PC-9 (cell line): ENCODE measurements around the gene PRLR. TPM values are rescaled to one million over a fixed set of nuclear protein-coding genes. Genes with fewer than 3 reads are reported as not detected.

Source experiments
- BruUV-seq: library from RNA; stranded (reverse); fragments of 400-500 nt; replicated peaks from 2 replicates; lab custom pipeline; 2021; lab: Mats Ljungman, UMichigan
- CTCF ChIA-PET: fragments of 300-600 bp; sonication (Branson Sonifier 250); formaldehyde crosslinking; loops from one replicate; lab custom pipeline; 2022; ENCODE audit warnings: antibody characterized with exemption; lab: Charles Lee
- POLR2A ChIA-PET: fragments of 300-600 bp; sonication (Branson Sonifier 250); formaldehyde crosslinking; loops from one replicate; lab custom pipeline; 2022; ENCODE audit warnings: antibody characterized with exemption; ENCODE audit not compliant: unreplicated experiment; lab: Charles Lee
- DNase-seq, 2 experiments: peaks; one replicate each; pipeline versions ENCODE4 v3.0.0 to v3.0.0-alpha.2; 2015 to 2022; ENCODE audit warnings: mixed read lengths in 1 of 2
- H2AFZ ChIP-seq: fragments of 200-600 bp; sonication (generic); 2 replicates; pipeline ENCODE4 v1.8.1; 2017; ENCODE audit warnings: antibody characterized with exemption
- H3F3A ChIP-seq: fragments of 200-600 bp; sonication (generic); 2 replicates; pipeline ENCODE4 v1.8.1; 2017; ENCODE audit warnings: antibody characterized with exemption, mild to moderate bottlenecking, low read depth; ENCODE audit not compliant: insufficient read depth
- H3K27ac ChIP-seq: fragments of 200-600 bp; sonication (generic); 2 replicates; pipeline ENCODE4 v1.6.1; 2016; ENCODE audit warnings: mixed run types
- H3K27me3 ChIP-seq: fragments of 200-600 bp; sonication (generic); 2 replicates; pipeline ENCODE4 v1.6.1; 2016; ENCODE audit warnings: low read depth, mixed run types; ENCODE audit not compliant: insufficient read depth
- H3K36me3 ChIP-seq: fragments of 200-600 bp; sonication (generic); 2 replicates; pipeline ENCODE4 v1.6.1; 2016; ENCODE audit warnings: low read depth, mixed run types
- H3K4me1 ChIP-seq: fragments of 200-600 bp; sonication (generic); replicated peaks from 2 replicates; pipeline ENCODE4 v1.6.1; 2016; ENCODE audit warnings: mixed run types; ENCODE audit not compliant: insufficient read depth
- H3K4me2 ChIP-seq: fragments of 200-600 bp; sonication (generic); 2 replicates; pipeline ENCODE4 v1.6.1; 2017; ENCODE audit warnings: mixed run types
- H3K4me3 ChIP-seq: fragments of 200-600 bp; sonication (generic); 2 replicates; pipeline ENCODE4 v1.6.1; 2016; ENCODE audit warnings: mixed run types
- H3K79me2 ChIP-seq: fragments of 200-600 bp; sonication (generic); 2 replicates; pipeline ENCODE4 v1.6.1; 2017; ENCODE audit warnings: low read depth, mixed run types
- H3K9me2 ChIP-seq: fragments of 200-600 bp; sonication (generic); 2 replicates; pipeline ENCODE4 v1.8.1; 2017; ENCODE audit warnings: mild to moderate bottlenecking; ENCODE audit not compliant: insufficient read depth
- H3K9me3 ChIP-seq: fragments of 200-600 bp; sonication (generic); 2 replicates; pipeline ENCODE4 v1.8.1; 2016; ENCODE audit warnings: low read depth; ENCODE audit not compliant: insufficient read depth
- H4K20me1 ChIP-seq: fragments of 200-600 bp; sonication (generic); 2 replicates; pipeline ENCODE4 v1.8.1; 2017; ENCODE audit not compliant: insufficient read depth
- EZH2 ChIP-seq: fragments of 200-600 bp; sonication (generic); IDR thresholded peaks from 2 replicates; pipeline ENCODE4 v1.8.0; 2017; ENCODE audit warnings: antibody characterized with exemption, low read depth
- intact Hi-C: fragments of 100-400 bp; cut with micrococcal nuclease; formaldehyde crosslinking; loops from one replicate; pipeline ENCODE4 v1.10.0; 2022; ENCODE audit not compliant: unreplicated experiment
- total RNA-seq: library from RNA; stranded (reverse); gene quantifications from 2 replicates; pipeline ENCODE4 v1.2.3, GENCODE V29; 2021
- TF ChIP-seq, protein P1 (sequence below): fragments of 200-600 bp; sonication (generic); conservative IDR thresholded peaks from 2 replicates; pipeline ENCODE4 v1.6.1; 2017; ENCODE audit warnings: mixed run types, antibody characterized with exemption, mild to moderate bottlenecking, moderate library complexity

Gene PRLR
- total RNA-seq, 1 experiment from 2014 or later = not detected

DNA sequence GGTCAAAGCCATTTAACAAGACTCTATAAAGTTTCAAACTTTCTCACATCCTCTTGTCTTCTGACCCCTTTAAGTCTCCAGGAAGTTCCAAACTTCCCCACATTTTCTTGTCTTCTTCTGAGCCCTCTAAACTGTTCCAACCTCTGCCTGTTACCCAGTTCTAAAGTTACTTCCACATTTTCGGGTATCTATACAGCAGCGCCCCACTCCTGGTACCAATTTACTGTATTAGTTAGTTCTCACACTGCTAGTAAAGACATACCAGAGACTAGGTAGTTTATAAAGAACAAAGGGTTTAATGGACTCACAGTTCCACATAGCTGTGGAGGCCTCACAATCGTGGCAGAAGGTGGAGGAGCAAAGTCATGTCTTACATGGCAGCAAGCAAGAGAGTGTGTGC is 23.3 kb upstream of the PRLR start:
- no peaks in the 10 kb centered on the region for H4K20me1 ChIP-seq
- intact Hi-C loops = no loop called here
- CTCF ChIA-PET = no interaction called here
- H3K9me3 ChIP-seq = peaks cover 6% of the 10 kb centered on the region; the same call in 1 of the 2 replicates
- no peaks in the 10 kb centered on the region for H3K4me1 ChIP-seq
- no peaks in the 10 kb centered on the region for H3K36me3 ChIP-seq
- no peak overlapping the region for H3K4me3 ChIP-seq
- H3K79me2 ChIP-seq = no peaks in the 10 kb centered on the region
- H3K4me2 ChIP-seq = no peak overlapping the region
- H3F3A ChIP-seq = no peaks in the 10 kb centered on the region
- no peaks in the 10 kb centered on the region for H3K27me3 ChIP-seq
- no peak for DNase-seq
- BruUV-seq = no TSS peak
- no peak overlapping the region for H3K27ac ChIP-seq
- H3K9me2 ChIP-seq = no peaks in the 10 kb centered on the region
- TF ChIP-seq, protein P1, sequence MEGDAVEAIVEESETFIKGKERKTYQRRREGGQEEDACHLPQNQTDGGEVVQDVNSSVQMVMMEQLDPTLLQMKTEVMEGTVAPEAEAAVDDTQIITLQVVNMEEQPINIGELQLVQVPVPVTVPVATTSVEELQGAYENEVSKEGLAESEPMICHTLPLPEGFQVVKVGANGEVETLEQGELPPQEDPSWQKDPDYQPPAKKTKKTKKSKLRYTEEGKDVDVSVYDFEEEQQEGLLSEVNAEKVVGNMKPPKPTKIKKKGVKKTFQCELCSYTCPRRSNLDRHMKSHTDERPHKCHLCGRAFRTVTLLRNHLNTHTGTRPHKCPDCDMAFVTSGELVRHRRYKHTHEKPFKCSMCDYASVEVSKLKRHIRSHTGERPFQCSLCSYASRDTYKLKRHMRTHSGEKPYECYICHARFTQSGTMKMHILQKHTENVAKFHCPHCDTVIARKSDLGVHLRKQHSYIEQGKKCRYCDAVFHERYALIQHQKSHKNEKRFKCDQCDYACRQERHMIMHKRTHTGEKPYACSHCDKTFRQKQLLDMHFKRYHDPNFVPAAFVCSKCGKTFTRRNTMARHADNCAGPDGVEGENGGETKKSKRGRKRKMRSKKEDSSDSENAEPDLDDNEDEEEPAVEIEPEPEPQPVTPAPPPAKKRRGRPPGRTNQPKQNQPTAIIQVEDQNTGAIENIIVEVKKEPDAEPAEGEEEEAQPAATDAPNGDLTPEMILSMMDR = no peak
- TF ChIP-seq EZH2 = no peak
- POLR2A ChIA-PET = no interaction called here
- no peak overlapping the region for H2AFZ ChIP-seq

DNA sequence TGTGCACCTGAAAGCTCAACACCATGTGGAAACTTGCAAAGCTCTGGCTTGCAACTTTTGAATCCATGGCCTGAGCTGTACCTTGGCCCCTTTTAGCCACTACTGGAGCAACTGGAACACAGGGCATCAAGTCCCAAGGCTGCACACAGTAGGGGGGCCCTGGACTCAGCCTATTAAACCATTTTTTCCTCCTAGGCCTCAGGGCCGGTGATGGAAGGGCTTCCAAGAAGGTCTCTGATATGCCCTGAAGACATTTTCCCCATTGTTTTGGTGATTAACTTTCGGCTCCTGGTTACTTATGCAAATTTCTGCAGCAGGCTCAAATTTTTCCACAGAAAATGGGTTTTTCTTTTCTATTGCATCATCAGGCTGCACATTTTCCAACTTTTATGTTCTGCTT is 22.7 kb upstream of the PRLR start:
- H3K4me3 ChIP-seq = no peak overlapping the region
- no peaks in the 10 kb centered on the region for H3K4me1 ChIP-seq
- H3K9me3 ChIP-seq = peaks cover 6% of the 10 kb centered on the region; the same call in 1 of the 2 replicates
- no peak overlapping the region for H3K27ac ChIP-seq
- DNase-seq = no peak
- no peaks in the 10 kb centered on the region for H4K20me1 ChIP-seq
- no peak overlapping the region for H2AFZ ChIP-seq
- H3K4me2 ChIP-seq = no peak overlapping the region
- H3K36me3 ChIP-seq = no peaks in the 10 kb centered on the region
- BruUV-seq = no TSS peak
- intact Hi-C loops = no loop called here
- no peaks in the 10 kb centered on the region for H3K9me2 ChIP-seq
- ChIA-PET POLR2A (no interaction called here), CTCF (no interaction called here)
- H3K27me3 ChIP-seq = no peaks in the 10 kb centered on the region
- TF ChIP-seq, protein P1 = no peak
- TF ChIP-seq EZH2 = no peak
- H3F3A ChIP-seq = no peaks in the 10 kb centered on the region
- H3K79me2 ChIP-seq = no peaks in the 10 kb centered on the region

DNA sequence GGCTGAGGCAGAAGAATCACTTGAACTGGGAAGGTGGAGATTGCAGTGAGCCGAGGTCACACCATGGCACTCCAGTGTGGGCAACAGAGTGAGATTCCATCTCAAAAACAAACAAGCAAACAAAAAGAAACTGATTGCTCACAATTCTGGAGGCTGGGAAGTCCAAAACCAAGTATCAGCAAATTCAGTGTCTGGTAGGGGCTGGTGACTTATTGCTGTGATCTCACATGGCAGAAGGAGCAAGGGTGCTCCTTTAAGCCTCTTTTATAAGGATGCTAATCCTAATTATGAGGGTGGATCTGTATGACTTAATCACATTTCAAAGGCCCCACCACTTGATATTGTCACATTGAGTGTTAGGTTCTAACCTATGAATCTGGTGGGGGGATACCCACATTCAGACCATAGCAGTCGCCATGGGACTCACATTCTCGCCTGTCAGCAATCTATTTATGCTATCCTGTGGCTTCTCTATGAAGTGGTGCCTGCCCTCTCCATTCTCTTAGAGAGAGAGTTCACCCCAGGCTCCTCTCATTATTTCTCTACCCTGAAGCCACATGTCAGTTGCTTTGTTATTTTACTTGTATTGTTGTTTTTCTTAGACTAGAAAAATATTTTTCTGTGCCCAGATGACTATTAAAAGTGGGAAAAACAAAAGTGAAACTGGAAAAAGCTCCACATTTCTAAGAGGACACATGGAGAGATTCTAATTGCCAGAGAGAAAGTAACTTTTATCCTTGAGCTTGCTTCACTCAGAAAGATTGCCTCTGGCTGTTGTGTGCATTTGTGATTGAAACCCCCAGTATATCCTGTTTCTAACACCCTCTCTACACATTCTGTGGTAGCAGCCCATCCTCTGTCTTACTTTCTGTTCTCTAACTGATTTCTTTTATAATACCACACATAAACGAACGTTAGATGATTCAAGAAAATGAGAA is 18.8 kb upstream of the PRLR start:
- H3K27ac ChIP-seq = no peak overlapping the region
- no peak for DNase-seq
- no TSS peak for BruUV-seq
- H4K20me1 ChIP-seq = no peaks in the 10 kb centered on the region
- no peaks in the 10 kb centered on the region for H3K79me2 ChIP-seq
- H3F3A ChIP-seq = no peaks in the 10 kb centered on the region
- intact Hi-C loops = no loop called here
- H3K36me3 ChIP-seq = no peaks in the 10 kb centered on the region
- peaks cover 6% of the 10 kb centered on the region; the same call in 1 of the 2 replicates for H3K9me3 ChIP-seq
- H3K4me2 ChIP-seq = no peak overlapping the region
- no peaks in the 10 kb centered on the region for H3K9me2 ChIP-seq
- H2AFZ ChIP-seq = no peak overlapping the region
- POLR2A ChIA-PET = no interaction called here
- H3K4me3 ChIP-seq = no peak overlapping the region
- TF ChIP-seq, protein P1 = no peak
- TF ChIP-seq EZH2 = no peak
- no peaks in the 10 kb centered on the region for H3K27me3 ChIP-seq
- CTCF ChIA-PET = no interaction called here
- no peaks in the 10 kb centered on the region for H3K4me1 ChIP-seq
